ENCODE results near the gene MEGF6. TPM values are rescaled to one million over a fixed set of nuclear protein-coding genes. Genes with fewer than 3 reads are reported as not detected.

Gene MEGF6
- total RNA-seq, 2 donors from 2014 or later = 12.4 to 15.8 TPM

- no peak for DNase-seq
- intact Hi-C loops (cut with DNase I) = loop anchor here (2.0 to 5.0 kb wide), 2 partner anchors 52 to 54 kb away; no protein-coding TSS in a partner anchor
- peak in 1 of 2 donors; percentile 24 for ATAC-seq
Measured at GRCh38 chr1:3564921-3565831, 46.1 kb downstream of the MEGF6 start.

GRCh38 chr1:3563610-3564009, 47.7 kb downstream of the MEGF6 start:
- ATAC-seq (no peak), DNase-seq (no peak)
- intact Hi-C loops (cut with DNase I) = loop anchor here (2.0 to 5.0 kb wide), 2 partner anchors 54 to 55 kb away; no protein-coding TSS in a partner anchor

GRCh38 chr1:3563125-3563524, 48.2 kb downstream of the MEGF6 start:
- intact Hi-C loops (cut with DNase I) = loop anchor here in 1 of 2 donors (5.0 kb wide), 1 partner anchor 54 kb away; no protein-coding TSS in a partner anchor
- ATAC-seq (no peak), DNase-seq (no peak)

- intact Hi-C loops (cut with DNase I) = loop anchor here in 1 of 2 donors (5.0 kb wide), 1 partner anchor 55 kb away; no protein-coding TSS in a partner anchor
- ATAC-seq = no peak
- DNase-seq = no peak
Measured at GRCh38 chr1:3562712-3563111, 48.6 kb downstream of the MEGF6 start.

GRCh38 chr1:3561702-3562101, 49.6 kb downstream of the MEGF6 start:
- ATAC-seq (no peak), DNase-seq (no peak)
- intact Hi-C loops (cut with DNase I) = loop anchor here in 1 of 2 donors (5.0 kb wide), 1 partner anchor 56 kb away; no protein-coding TSS in a partner anchor

- DNase-seq (no peak), ATAC-seq (no peak)
- intact Hi-C loops (cut with DNase I) = loop anchor here in 1 of 2 donors (5.0 kb wide), 1 partner anchor 56 kb away; no protein-coding TSS in a partner anchor
Measured at GRCh38 chr1:3560981-3561380, 50.3 kb downstream of the MEGF6 start.

GRCh38 chr1:3560251-3560871, 50.9 kb downstream of the MEGF6 start:
- peak in 1 of 2 donors; percentile 50 for ATAC-seq
- no peak for DNase-seq
- intact Hi-C loops (cut with DNase I) = loop anchor here in 1 of 2 donors (5.0 kb wide), 1 partner anchor 57 kb away; no protein-coding TSS in a partner anchor

GRCh38 chr1:3558036-3558726, 53.1 kb downstream of the MEGF6 start:
- ATAC-seq (no peak), DNase-seq (no peak)
- intact Hi-C loops (cut with DNase I) = no loop called here

- intact Hi-C loops (cut with DNase I) = no loop called here
- peak in 1 of 2 donors; percentile 63 for ATAC-seq
- DNase-seq = no peak
Measured at GRCh38 chr1:3557366-3557765, 53.9 kb downstream of the MEGF6 start.

GRCh38 chr1:3556336-3556735, 55.0 kb downstream of the MEGF6 start:
- DNase-seq = no peak
- intact Hi-C loops (cut with DNase I) = no loop called here
- ATAC-seq = no peak

GRCh38 chr1:3555131-3555920, 56.0 kb downstream of the MEGF6 start:
- DNase-seq (no peak), ATAC-seq (peak in 1 of 2 donors; percentile 51)
- intact Hi-C loops (cut with DNase I) = no loop called here

GRCh38 chr1:3553940-3554223, 57.4 kb downstream of the MEGF6 start:
- DNase-seq (no peak), ATAC-seq (no peak)
- intact Hi-C loops (cut with DNase I) = no loop called here

- intact Hi-C loops (cut with DNase I) = no loop called here
- ATAC-seq = no peak
- no peak for DNase-seq
Measured at GRCh38 chr1:3553166-3553939, 58.0 kb downstream of the MEGF6 start.

GRCh38 chr1:3552751-3553150, 58.6 kb downstream of the MEGF6 start:
- no peak for DNase-seq

GRCh38 chr1:3552176-3552575, 59.1 kb downstream of the MEGF6 start:
- intact Hi-C loops (cut with DNase I) = no loop called here
- DNase-seq (no peak), ATAC-seq (no peak)

More at GRCh38 chr1:3552751-3553150, 58.6 kb downstream of the MEGF6 start:
- intact Hi-C loops (cut with DNase I) = no loop called here
- no peak for ATAC-seq

GRCh38 chr1:3551711-3552110, 59.6 kb downstream of the MEGF6 start:
- ATAC-seq = no peak
- intact Hi-C loops (cut with DNase I) = no loop called here
- DNase-seq = no peak

- intact Hi-C loops (cut with DNase I) = no loop called here
- ATAC-seq = no peak
- DNase-seq = no peak
Measured at GRCh38 chr1:3551290-3551678, 60.0 kb downstream of the MEGF6 start.
